IPS-18a (cell line): Measurements from ENCODE around the gene CAMK2G.
"Not testable (repeated sequence)": the region's sequence is repeated elsewhere in the genome, so short reads cannot be mapped to it uniquely, and the experiment has no call there.

Experiments used
- H3K27ac ChIP-seq: one replicate; pipeline ENCODE4 v1.5.1; 2013; ENCODE audit warnings: low read length
- H3K27me3 ChIP-seq: one replicate; pipeline ENCODE4 v1.6.1; 2013; ENCODE audit warnings: mild to moderate bottlenecking, low read length; ENCODE audit not compliant: control insufficient read depth, insufficient read depth
- H3K36me3 ChIP-seq: one replicate; pipeline ENCODE4 v1.6.1; 2013; ENCODE audit warnings: low read depth, low read length; ENCODE audit not compliant: control insufficient read depth
- H3K4me1 ChIP-seq: one replicate; pipeline ENCODE4 v1.6.1; 2013; ENCODE audit warnings: low read depth, low read length; ENCODE audit not compliant: control insufficient read depth
- H3K4me3 ChIP-seq: one replicate; pipeline ENCODE4 v1.5.1; 2013; ENCODE audit warnings: low read length
- H3K9ac ChIP-seq: one replicate; pipeline ENCODE4 v1.6.1; 2013; ENCODE audit warnings: mild to moderate bottlenecking, low read length, moderate library complexity
- H3K9me3 ChIP-seq: one replicate; pipeline ENCODE4 v1.6.1; 2013; ENCODE audit warnings: low read depth, low read length; ENCODE audit not compliant: control insufficient read depth

CAMK2G gene

GRCh38 chr10:73841526-73842285 lies 32.6 kb downstream of the CAMK2G start:
- Histone ChIP-seq H3K4me3 (no peak overlapping the region), H3K4me1 (no peaks in the 10 kb centered on the region), H3K27me3 (no peaks in the 10 kb centered on the region), H3K9me3 (no peaks in the 10 kb centered on the region), H3K36me3 (peaks cover 28% of the 10 kb centered on the region), H3K9ac (no peak overlapping the region), H3K27ac (no peak overlapping the region)

- no peak overlapping the region for H3K4me3 ChIP-seq
- H3K27ac ChIP-seq: no peak overlapping the region
- peaks cover 26% of the 10 kb centered on the region for H3K36me3 ChIP-seq
- H3K9me3 ChIP-seq: no peaks in the 10 kb centered on the region
- no peak overlapping the region for H3K9ac ChIP-seq
- no peaks in the 10 kb centered on the region for H3K27me3 ChIP-seq
- H3K4me1 ChIP-seq: no peaks in the 10 kb centered on the region
Observed at GRCh38 chr10:73841061-73841421, 33.3 kb downstream of the CAMK2G start.

- Histone ChIP-seq H3K4me1 (no peaks in the 10 kb centered on the region), H3K9me3 (no peaks in the 10 kb centered on the region), H3K36me3 (peaks cover 25% of the 10 kb centered on the region), H3K27ac (no peak overlapping the region), H3K9ac (no peak overlapping the region), H3K27me3 (no peaks in the 10 kb centered on the region), H3K4me3 (no peak overlapping the region)
Observed at GRCh38 chr10:73840403-73841060, 33.8 kb downstream of the CAMK2G start.

GRCh38 chr10:73840056-73840402 lies 34.3 kb downstream of the CAMK2G start:
- no peak overlapping the region for H3K9ac ChIP-seq
- H3K36me3 ChIP-seq: peaks cover 25% of the 10 kb centered on the region
- H3K4me1 ChIP-seq: no peaks in the 10 kb centered on the region
- no peak overlapping the region for H3K27ac ChIP-seq
- no peaks in the 10 kb centered on the region for H3K9me3 ChIP-seq
- no peaks in the 10 kb centered on the region for H3K27me3 ChIP-seq
- H3K4me3 ChIP-seq: no peak overlapping the region

- H3K4me1 ChIP-seq: no peaks in the 10 kb centered on the region
- H3K4me3 ChIP-seq: no peak overlapping the region
- no peak overlapping the region for H3K9ac ChIP-seq
- no peaks in the 10 kb centered on the region for H3K27me3 ChIP-seq
- no peaks in the 10 kb centered on the region for H3K9me3 ChIP-seq
- H3K27ac ChIP-seq: no peak overlapping the region
- H3K36me3 ChIP-seq: peaks cover 25% of the 10 kb centered on the region
Observed at GRCh38 chr10:73839276-73839966, 34.9 kb downstream of the CAMK2G start.

- H3K27me3 ChIP-seq: no peaks in the 10 kb centered on the region
- no peak overlapping the region for H3K27ac ChIP-seq
- peaks cover 25% of the 10 kb centered on the region for H3K36me3 ChIP-seq
- H3K9me3 ChIP-seq: no peaks in the 10 kb centered on the region
- no peak overlapping the region for H3K9ac ChIP-seq
- no peak overlapping the region for H3K4me3 ChIP-seq
- no peaks in the 10 kb centered on the region for H3K4me1 ChIP-seq
Observed at GRCh38 chr10:73838827-73839226, 35.5 kb downstream of the CAMK2G start.

- Histone ChIP-seq H3K9ac (no peak overlapping the region), H3K27ac (no peak overlapping the region), H3K36me3 (peaks cover 25% of the 10 kb centered on the region), H3K27me3 (no peaks in the 10 kb centered on the region), H3K4me3 (no peak overlapping the region), H3K4me1 (no peaks in the 10 kb centered on the region), H3K9me3 (no peaks in the 10 kb centered on the region)
Observed at GRCh38 chr10:73838008-73838567, 36.3 kb downstream of the CAMK2G start.

GRCh38 chr10:73837072-73837471 lies 37.3 kb downstream of the CAMK2G start:
- Histone ChIP-seq H3K9me3 (no peaks in the 10 kb centered on the region), H3K27ac (no peak overlapping the region), H3K9ac (no peak overlapping the region), H3K36me3 (peaks cover 19% of the 10 kb centered on the region), H3K27me3 (no peaks in the 10 kb centered on the region), H3K4me3 (no peak overlapping the region), H3K4me1 (no peaks in the 10 kb centered on the region)

- Histone ChIP-seq H3K27me3 (no peaks in the 10 kb centered on the region), H3K4me3 (no peak overlapping the region), H3K27ac (no peak overlapping the region), H3K36me3 (peaks cover 14% of the 10 kb centered on the region), H3K9ac (no peak overlapping the region), H3K4me1 (no peaks in the 10 kb centered on the region), H3K9me3 (no peaks in the 10 kb centered on the region)
Observed at GRCh38 chr10:73836427-73836980, 37.9 kb downstream of the CAMK2G start.

GRCh38 chr10:73829090-73829489 lies 45.3 kb downstream of the CAMK2G start:
- not testable (repeated sequence) for H3K4me1 ChIP-seq, H3K36me3 ChIP-seq, H3K27ac ChIP-seq, H3K27me3 ChIP-seq, H3K4me3 ChIP-seq, H3K9ac ChIP-seq, H3K9me3 ChIP-seq

GRCh38 chr10:73828161-73828560 lies 46.2 kb downstream of the CAMK2G start:
- Histone ChIP-seq H3K9ac (no peak overlapping the region), H3K27ac (no peak overlapping the region)

More at GRCh38 chr10:73828161-73828560, 46.2 kb downstream of the CAMK2G start:
- H3K4me3 ChIP-seq: no peak overlapping the region
- H3K4me1 ChIP-seq: no peaks in the 10 kb centered on the region
- H3K27me3 ChIP-seq: no peaks in the 10 kb centered on the region
- H3K36me3 ChIP-seq: peaks cover 5% of the 10 kb centered on the region
- no peaks in the 10 kb centered on the region for H3K9me3 ChIP-seq
